ENCODE data around the gene SEC14L1.

The SEC14L1 gene

DNA sequence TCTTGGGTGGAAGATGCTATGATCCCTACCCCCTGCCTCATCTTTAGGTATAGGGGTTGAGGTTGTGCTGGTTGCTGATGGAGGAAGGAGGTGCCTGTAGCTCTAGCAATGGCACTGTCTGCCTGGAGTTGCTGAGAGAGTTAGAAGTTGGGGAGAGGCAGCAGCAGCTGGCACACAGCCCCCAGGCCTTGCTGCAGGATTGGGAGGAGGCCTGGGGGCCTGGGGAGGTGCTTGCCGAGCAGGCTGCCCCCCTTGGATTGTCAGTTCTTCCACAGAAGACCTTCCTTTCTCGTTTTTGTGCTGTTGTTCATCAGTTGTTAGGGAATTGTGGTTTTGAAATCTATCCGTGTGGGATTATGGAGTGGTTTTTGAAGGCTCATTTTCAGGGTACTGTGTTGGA lies 52.9 kb downstream of the SEC14L1 start:
- DNase-seq (ENCODE audit: low spot score): no peak

DNA sequence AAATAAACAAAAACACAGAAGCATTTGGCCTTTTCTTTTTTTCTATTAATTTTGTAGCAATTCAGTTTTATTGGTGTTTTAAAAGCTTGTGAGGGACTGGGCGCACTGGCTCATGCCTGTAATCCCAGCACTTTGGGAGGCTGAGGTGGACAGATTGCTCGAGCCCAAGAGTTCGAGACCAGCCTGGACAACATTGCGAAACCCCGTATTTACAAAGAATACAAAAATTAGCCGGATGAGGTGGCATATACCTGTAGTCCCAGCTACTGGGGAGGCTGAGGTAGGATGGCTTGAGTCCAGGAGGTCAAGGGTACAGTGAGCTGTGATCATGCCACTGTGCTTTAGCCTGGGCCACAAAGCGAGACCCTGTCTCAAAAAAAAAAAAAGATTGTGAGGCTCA lies 53.4 kb downstream of the SEC14L1 start:
- no peak for DNase-seq (ENCODE audit: low spot score)

DNA sequence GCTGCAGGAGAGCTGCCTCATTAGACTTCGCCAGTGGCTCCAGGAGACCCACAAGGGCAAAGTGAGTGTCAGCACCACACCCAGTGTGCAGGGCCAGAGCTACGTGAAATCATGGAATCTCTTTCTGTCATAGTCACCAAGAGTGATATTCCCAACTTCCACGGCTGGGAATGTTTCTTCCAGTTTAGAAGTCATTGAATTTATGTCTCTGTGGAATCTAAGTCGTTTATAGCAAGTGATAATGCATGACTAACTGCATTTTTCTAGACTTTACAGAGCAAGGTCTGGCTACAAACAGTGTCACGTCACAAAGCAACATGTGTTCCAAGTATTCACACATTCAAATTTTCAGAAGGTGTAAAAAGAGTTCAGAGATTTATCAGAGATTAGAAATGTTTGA lies 55.5 kb downstream of the SEC14L1 start:
- DNase-seq (ENCODE audit: low spot score): no peak

DNA sequence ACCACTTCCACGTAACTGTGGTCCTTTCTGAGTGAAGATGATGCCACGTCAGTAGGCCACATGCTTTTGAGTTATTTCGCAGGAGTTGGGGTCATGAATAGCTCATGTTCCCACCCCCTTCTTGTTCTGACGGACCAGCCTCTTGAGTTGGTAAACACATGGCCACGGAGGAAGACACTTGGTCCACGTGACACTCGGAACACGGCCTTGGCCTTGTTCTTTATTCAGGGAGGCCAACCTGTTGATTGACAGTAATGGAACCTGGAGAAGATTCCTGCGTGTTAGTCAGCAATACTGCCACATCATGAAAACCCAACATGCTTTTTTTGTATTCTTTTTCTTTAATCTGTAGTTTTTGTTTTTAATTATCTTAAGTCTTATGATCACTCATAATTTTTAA lies 56.3 kb downstream of the SEC14L1 start:
- no peak for DNase-seq (ENCODE audit: low spot score)

DNA sequence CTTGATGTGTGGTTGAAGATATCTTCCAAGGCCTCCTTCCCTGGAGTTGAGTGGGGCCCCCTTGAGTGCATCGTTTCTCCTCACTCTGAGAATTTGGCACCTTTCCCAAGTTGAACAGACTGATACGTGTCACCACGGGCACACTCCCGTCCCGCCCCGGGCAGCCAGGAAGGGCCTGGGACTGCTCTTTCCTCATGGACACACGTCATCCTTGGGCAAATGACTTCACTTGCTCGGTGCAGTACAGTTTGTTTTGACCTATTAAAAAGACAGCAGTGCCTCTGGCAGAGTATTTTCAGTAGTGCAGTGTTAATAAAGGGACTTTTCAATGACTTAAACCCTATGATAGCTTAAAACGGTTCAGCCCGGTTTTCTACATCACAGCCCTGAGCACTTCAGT lies 59.9 kb downstream of the SEC14L1 start:
- no peak for DNase-seq (ENCODE audit: low spot score)

DNA sequence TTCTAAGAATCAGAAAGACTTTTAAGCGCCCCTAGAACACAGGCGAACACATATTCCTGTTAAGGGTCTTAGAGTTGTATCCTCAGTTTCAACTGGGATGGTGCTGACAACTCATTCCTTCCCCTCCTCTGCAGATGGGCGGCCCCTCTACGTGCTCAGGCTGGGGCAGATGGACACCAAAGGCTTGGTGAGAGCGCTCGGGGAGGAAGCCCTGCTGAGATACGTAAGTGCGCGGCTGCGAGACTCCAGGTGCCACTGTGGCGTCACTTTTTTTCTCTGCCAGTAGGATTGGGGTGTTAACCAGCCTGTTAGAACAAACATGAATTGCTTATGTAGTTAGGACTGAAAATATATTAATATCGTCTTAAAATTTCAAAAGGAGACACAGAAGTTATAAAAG lies 62.7 kb downstream of the SEC14L1 start:
- no peak for DNase-seq (ENCODE audit: low spot score)

DNA sequence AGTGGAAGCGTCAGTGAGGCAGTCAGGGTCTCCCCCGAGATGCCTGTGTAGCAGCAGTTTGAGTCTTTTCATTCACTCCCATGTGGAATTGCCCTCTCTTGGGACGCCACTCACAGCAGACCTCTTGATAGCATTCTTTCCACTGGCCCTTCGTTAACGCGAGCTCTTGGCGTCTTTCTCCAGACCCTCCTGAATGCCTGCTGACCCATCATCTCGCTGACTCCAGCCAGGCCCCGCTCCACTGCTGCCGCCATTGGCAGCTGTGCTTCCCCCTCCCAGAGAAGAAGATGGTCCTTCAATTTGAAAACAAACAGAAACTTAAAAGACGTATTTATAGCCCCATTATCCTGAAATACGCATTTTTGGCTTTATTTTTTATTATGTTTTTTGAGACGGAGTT lies 63.1 kb downstream of the SEC14L1 start:
- no peak for DNase-seq (ENCODE audit: low spot score)

DNA sequence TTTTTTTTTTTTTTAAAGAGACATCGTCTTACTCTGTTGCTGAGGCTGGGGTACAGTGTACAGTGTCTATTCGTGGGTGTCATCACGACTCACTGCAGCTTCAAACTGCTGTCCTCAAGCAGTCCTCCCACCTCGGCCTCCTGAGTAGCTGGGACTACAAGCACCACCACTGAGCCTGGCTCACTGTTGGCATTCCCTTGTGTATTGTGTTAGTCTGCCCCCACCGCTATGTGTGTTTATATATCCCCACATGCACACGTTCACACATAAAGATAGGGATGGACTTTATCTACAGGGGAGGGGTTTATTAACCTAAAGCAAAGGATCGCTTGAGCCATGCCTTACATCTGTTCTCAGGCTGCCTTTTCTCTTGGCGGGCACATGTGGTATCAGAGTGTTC lies 63.8 kb downstream of the SEC14L1 start:
- no peak for DNase-seq (ENCODE audit: low spot score)

DNA sequence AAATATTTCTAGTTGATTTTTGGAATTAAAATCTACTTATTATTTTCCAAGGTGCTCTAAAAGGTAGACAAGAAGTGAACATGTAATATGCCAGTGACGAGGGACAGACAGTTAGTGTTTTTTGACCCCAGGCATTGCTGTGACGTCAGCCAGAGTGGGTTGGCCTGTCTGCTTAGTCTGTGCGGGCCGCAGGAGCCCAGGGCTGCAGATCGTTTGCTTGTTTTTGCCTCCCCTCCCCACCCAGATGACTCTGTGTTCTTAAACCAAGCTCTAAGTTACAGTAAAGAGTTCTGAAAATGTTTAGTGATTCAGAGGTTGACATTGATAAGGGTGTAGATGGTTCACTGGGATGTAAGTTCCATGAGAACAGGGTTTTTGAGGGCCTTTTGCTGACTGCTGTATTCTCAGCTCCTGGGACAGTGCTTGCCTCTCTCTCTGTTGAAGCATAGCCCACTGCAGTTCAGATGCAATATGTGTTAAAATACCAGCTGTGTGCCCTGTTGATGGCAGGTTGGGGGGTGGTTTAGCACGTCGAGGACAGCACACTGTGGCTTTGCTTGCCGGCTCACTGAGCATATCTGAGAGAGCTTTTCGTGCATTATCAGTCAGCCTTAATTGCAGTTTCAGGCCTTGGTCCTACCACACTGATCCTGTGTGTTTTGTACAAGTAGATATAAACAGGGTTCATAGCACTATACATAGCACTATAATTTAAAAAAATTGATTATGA lies 64.8 kb downstream of the SEC14L1 start:
- DNase-seq (ENCODE audit: low spot score): no peak

DNA sequence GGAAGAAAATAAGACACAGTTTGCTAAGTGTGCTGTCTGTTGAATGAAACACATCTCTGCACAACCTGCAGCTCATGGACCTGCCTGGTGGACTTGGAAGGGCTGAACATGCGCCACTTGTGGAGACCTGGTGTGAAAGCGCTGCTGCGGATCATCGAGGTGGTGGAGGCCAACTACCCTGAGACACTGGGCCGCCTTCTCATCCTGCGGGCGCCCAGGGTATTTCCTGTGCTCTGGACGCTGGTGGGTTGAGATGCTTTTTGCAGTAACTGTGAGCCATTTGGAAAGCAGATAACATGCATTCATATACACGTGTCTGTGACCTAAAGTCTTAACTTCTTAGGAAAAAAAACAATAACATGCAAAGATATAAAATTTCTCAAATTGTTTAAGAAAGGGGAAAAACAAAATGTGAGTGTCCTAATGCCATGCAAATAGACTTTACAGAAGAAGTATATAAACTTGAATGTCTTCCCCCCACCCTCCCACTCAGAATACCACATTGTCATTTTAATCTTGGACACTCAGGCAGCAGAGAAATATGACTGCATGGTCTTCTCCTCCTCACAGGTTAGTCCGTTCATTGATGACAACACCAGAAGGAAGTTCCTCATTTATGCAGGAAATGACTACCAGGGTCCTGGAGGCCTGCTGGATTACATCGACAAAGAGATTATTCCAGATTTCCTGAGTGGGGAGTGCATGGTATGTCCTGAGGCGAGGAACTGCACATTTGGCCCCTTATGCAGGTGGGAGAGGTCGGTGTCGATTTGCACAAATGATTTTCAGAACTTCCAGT lies 65.6 kb downstream of the SEC14L1 start:
- DNase-seq (ENCODE audit: low spot score): no peak

DNA sequence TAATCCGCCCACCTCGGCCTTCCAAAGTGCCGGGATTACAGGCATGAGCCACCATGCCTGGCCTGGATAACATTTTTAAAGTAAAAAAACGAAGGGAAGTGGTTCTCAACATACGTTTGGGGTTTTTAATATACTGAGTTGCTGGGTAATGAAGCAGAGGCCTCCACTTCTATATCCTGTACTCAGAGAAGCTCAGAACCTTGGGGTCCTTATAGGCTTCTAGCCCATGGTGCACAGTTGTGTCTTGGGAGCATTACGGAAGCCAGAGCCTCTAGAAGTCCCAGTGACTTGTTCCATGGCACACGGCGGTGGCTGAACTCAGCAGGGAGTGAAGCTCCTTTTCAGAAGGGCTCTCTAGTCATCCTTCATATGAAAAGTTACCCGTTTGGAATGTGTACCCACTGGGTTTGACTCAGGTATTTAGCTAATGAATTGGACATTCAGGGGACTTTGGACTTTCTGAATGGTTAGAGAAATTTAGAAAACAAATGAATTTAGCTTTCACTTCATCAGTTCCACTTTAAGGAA lies 67.0 kb downstream of the SEC14L1 start:
- no peak for DNase-seq (ENCODE audit: low spot score)

DNA sequence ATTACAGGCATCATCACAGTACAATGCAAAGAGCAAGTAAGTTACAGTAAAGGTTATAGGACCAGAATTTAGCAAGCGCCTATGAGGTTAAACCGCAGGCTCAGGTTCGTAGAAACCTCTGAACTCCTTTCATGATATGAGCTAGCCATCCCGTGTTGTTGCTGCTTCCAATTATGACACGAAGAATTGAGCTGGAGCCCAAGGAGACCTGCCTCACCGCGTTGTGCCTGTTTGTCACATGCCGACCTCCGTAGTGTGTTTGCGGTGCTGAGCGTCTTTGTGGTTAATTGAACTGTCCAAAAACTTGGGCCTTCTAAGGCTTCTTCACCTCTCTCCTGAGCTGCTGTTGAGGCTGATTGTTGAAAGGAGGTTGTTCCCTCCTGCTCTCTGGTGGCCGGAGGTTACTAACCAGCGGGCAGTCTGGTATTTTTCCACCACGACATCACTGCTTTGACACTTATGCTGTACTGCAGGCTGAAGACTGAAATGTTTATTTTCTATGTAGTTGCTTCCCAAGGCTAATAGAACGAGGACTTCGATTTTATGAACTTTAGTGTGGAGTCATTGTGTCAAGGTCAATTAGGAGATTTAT lies 67.5 kb downstream of the SEC14L1 start:
- no peak for DNase-seq (ENCODE audit: low spot score)

DNA sequence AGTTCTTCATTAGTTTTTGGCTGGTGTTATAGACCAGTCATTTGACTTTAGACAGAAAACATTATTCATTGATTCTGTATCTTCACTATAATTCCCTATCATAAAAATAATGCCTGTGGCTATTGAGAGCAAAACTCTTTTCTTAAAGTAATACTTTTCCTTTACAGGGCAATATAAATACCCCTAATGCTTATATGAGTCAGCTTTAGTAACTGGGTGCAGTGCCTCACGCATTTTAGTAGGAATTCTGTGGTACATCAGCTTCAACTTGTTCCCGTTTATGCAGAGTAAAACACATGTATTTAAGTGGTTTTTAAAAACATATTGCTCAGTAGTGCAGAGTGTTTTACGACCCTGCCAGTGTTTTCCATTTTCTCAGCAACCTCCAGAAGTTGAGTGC lies 68.1 kb downstream of the SEC14L1 start:
- no peak for DNase-seq (ENCODE audit: low spot score)

DNA sequence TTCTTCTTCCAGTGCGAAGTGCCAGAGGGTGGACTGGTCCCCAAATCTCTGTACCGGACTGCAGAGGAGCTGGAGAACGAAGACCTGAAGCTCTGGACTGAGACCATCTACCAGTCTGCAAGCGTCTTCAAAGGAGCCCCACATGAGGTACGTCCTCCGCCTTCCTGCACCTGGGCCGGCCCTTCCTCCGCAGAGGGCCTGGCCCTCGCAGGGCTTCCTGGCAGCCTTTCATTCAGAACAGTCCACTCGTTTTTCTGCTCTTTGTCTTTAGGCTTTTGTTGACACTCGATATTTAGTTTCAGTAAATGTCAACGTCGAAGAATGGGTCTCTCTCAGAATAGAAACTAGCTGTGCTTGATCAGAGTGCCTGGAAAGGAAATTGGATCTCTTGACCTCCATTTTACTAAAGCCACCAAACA lies 68.6 kb downstream of the SEC14L1 start:
- DNase-seq (ENCODE audit: low spot score): no peak

DNA sequence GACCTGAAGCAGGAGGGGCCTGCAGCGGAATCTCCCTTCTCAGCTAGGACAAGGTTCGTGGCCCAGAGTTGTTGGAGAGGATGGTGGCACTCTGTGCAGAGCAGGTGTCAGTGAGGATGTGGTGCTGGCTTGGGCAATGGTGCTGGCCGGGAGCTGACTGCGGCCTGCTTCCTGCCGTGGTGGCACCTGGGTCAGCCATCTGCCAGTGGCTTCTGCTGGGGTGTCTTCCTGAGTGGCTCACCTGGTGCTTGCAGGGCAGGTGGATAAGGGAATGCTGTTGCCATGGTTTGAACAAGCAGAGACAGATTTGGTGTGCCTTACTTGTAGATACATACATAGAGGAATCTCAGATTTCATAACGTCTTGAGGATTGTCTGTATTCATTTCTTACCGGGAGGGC lies 69.6 kb downstream of the SEC14L1 start:
- DNase-seq (ENCODE audit: low spot score): no peak

DNA sequence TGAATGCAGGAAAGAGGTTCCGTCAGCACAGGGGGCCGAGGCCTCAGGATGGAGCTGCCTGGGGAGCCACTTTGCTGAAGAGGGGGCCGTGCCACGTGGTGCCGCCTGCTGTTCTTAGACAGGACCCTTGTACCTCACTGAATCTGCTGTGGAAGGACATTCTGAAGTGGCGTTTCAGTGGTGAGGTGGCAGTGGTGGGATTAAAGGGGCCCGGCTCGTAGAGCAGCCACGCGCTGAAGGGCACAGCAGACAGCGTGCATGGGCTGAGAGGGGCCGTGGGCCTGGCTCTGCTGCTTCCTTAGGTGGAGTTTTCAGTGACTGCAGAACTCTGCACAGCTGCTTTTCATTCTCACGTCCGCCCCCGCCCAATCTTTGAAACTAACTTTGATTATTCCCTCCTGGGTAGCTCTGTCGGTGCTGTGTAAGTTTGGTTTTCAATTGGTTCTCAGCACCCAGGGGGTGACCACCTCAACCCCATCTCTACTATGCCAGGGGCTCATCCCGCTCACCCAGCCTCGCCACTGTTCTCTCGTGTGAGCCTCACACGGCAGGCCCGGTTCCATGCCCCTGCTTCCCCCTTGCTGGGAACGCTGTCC lies 70.3 kb downstream of the SEC14L1 start:
- DNase-seq (ENCODE audit: low spot score): no peak

DNA sequence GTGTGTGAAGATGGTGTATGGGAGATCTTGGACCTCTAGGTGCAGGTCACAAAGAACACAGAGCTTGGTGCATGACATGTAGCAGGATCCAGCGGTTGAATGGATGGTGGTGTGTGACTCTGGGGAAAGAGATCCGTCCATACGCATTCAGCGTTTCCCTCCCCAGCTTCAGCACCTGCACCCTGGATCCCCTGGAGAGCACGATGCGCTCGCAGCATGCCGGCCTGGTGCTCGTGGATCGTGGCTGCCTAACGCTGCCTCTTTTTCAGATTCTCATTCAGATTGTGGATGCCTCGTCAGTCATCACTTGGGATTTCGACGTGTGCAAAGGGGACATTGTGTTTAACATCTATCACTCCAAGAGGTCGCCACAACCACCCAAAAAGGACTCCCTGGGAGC lies 70.9 kb downstream of the SEC14L1 start:
- DNase-seq (ENCODE audit: low spot score): no peak

DNA sequence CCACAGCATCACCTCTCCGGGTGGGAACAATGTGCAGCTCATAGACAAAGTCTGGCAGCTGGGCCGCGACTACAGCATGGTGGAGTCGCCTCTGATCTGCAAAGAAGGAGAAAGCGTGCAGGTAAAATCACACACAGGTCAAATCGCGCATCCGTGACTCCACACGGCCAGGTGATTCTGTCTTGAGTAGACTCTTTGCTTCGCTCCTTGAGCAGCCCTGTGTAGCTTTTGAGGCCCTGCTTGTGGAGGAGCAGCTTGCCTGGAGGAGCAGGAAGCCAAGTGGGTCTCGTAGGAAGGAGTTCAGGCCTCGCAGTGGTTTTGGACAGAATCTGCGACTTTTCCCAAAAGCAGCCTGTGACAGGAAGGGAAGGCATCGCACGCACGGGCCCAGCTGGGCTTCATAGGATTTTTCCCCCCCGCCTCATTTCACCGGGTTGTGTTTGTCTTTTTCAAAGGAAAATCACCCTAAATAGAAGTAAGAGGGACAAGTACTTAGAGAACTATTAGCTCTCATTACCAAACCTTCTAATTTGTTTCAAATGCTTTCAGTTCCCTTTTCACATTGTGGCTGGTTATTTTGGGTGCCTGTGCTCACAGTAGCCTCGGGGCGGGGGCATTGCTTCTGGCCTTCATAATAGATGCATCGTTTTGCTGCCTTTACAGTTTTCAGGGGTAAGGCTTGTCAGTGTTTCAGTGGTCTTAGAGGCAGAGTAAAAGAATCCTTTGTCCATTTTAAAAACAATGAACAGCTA lies 71.5 kb downstream of the SEC14L1 start:
- DNase-seq (ENCODE audit: low spot score): no peak

DNA sequence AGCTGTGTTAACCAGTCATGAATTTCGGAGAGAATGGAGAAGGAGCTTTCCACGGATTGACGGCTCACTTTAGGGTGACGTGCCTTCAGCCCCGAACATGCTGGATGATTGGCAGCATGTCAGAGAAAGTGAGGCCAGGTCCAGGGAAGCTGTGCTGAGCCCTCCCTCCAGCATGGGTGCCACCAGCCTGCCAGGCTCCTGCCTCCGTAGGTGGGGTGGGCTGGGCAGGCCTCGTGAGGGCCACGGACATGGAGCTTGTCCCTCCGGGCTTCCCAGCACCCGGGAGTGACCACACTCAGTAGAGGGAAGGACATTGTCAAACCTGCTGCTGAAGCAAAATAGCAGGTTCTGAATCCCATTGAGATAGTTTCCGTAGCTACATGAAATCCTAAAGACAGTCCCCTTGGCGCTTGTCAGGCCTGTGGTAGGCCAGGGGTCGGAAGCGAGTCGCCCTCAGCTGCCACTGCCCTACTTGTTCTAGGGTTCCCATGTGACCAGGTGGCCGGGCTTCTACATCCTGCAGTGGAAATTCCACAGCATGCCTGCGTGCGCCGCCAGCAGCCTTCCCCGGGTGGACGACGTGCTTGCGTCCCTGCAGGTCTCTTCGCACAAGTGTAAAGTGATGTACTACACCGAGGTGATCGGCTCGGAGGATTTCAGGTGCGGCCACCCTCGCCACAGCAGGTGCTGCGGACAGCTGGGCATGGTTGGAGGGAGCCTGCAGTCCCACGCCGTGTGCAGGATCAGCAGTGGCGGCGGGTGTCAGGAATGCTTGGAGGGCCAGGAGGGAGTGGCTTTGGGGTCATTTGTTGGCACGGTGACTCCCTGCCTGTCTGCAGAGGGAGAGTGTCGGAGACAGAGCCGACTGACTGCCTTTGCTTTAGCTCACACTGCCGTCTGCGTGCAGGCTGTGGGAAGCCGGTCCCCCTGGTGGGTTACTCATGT lies 72.3 kb downstream of the SEC14L1 start:
- DNase-seq (ENCODE audit: low spot score): no peak

DNA sequence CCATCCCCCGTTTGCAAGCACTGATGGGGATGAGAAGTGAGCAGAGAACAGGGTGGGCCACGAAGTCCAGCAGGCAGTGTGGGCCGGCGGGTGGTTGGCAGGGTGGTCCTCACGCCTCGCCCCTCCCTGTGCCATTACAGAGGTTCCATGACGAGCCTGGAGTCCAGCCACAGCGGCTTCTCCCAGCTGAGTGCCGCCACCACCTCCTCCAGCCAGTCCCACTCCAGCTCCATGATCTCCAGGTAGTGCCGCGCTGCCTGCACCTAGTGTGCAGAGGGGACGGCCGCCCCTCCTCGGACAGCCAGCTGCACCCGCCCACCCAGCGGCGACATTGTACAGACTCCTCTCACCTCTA lies 73.0 kb downstream of the SEC14L1 start:
- DNase-seq (ENCODE audit: low spot score): no peak

DNA sequence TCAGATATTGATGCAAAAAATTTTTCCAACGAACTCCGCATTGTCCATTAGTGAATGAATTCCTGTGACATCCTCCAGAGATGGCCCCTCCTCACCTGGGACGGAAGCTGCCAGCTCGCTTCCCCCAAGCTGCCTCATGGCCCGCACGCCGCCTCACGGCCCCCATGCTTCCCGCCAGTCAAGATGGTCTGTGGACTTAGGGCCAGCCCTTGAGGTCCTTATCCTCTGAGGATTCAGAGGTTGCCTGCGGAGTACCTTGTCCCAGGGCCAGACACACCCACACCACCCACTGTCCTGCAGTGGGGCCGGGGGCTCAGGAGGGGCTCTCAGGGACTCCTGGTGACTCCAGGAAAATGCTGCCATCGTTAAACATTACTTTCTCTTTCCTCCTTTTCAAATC lies 73.6 kb downstream of the SEC14L1 start:
- DNase-seq (ENCODE audit: low spot score): no peak
